K562 (cell line): ENCODE data around the gene TLN1. TPM values are rescaled to one million over a fixed set of nuclear protein-coding genes. Genes with fewer than 3 reads are reported as not detected.

Experiments used
- BDP1 ChIP-seq: IDR thresholded peaks from 3 replicates; pipeline ENCODE4 v1.6.1; 2011; ENCODE audit not compliant: insufficient read length, insufficient read depth
- BHLHE40 ChIP-seq: IDR thresholded peaks from 2 replicates; pipeline ENCODE4 v1.6.1; 2011; ENCODE audit warnings: low read length, improper control_type of control experiment
- CBFB ChIP-seq: sonication (generic); formaldehyde crosslinking; IDR thresholded peaks from 2 replicates; pipeline ENCODE4 v1.4.0; 2020; ENCODE audit warnings: mild to moderate bottlenecking, missing genetic modification reagents
- DDX20 ChIP-seq: fragments of 450-650 bp; IDR thresholded peaks from 2 replicates; pipeline ENCODE4 v1.6.1; 2016; ENCODE audit warnings: missing genetic modification characterization, low read depth, mild to moderate bottlenecking, missing compliant biosample characterization, moderate library complexity
- EGR1 ChIP-seq: fragments of 450-650 bp; conservative IDR thresholded peaks from 2 replicates; pipeline ENCODE4 v1.6.1; 2017; ENCODE audit warnings: mild to moderate bottlenecking
- GTF2F1 ChIP-seq: IDR thresholded peaks from 2 replicates; pipeline ENCODE4 v1.6.1; 2011; ENCODE audit warnings: low read depth, low read length, improper control_type of control experiment
- HEY1 ChIP-seq: fragments of 250-450 bp; sonication (Bioruptor Pico); IDR thresholded peaks from 2 replicates; pipeline ENCODE4 v1.5.0; 2020; ENCODE audit warnings: mild to moderate bottlenecking, moderate library complexity, borderline replicate concordance
- HMGN3 ChIP-seq: IDR thresholded peaks from 2 replicates; pipeline ENCODE4 v1.6.1; 2011; ENCODE audit warnings: borderline replicate concordance, low read depth, mild to moderate bottlenecking, mixed read lengths, low read length; ENCODE audit not compliant: insufficient read length; ENCODE audit errors: extremely low read depth
- KLF16 ChIP-seq: IDR thresholded peaks from 2 replicates; pipeline ENCODE4 v1.6.1; 2016; ENCODE audit warnings: antibody characterized with exemption
- MAZ ChIP-seq, 2 experiments: fragments of 450-650 bp in 1 of 2; sonication (generic) in 1 of 2; formaldehyde crosslinking; IDR thresholded peaks in 1 of 2; conservative IDR thresholded peaks in 1 of 2; 2 replicates each; pipeline versions ENCODE4 v1.4.0 to v1.5.0; 2020; ENCODE audit warnings: mild to moderate bottlenecking in 1 of 2, missing genetic modification reagents in 1 of 2
- MIER1 ChIP-seq: fragments of 450-650 bp; IDR thresholded peaks from 2 replicates; pipeline ENCODE4 v1.6.1; 2016; ENCODE audit warnings: antibody characterized with exemption, mild to moderate bottlenecking, low read depth
- MTA3 ChIP-seq: fragments of 450-650 bp; formaldehyde crosslinking; IDR thresholded peaks from 2 replicates; pipeline ENCODE4 v1.6.1; 2017; ENCODE audit warnings: mild to moderate bottlenecking, borderline replicate concordance
- NBN ChIP-seq: fragments of 450-650 bp; IDR thresholded peaks from 2 replicates; pipeline ENCODE4 v1.6.1; 2016; ENCODE audit warnings: low read depth, mild to moderate bottlenecking
- NCOA1 ChIP-seq: fragments of 450-650 bp; IDR thresholded peaks from 2 replicates; pipeline ENCODE4 v1.6.1; 2016; ENCODE audit warnings: low read depth
- NCOA6 ChIP-seq: fragments of 450-650 bp; IDR thresholded peaks from 2 replicates; pipeline ENCODE4 v1.6.1; 2017; ENCODE audit warnings: mild to moderate bottlenecking
- PTRF ChIP-seq: fragments of 450-650 bp; IDR thresholded peaks from 2 replicates; pipeline ENCODE4 v1.6.1; 2016; ENCODE audit warnings: mild to moderate bottlenecking, missing genetic modification characterization, missing compliant biosample characterization
- RBBP5 ChIP-seq: fragments of 200-600 bp; sonication (generic); IDR thresholded peaks from 2 replicates; pipeline ENCODE4 v1.6.1; 2012; ENCODE audit warnings: borderline replicate concordance, mild to moderate bottlenecking, low read length, control low read depth, inconsistent platforms; ENCODE audit not compliant: insufficient read depth, poor library complexity, severe bottlenecking
- SAFB ChIP-seq: fragments of 200-400 bp; formaldehyde crosslinking; IDR thresholded peaks from 2 replicates; pipeline ENCODE4 v1.6.1; 2017; ENCODE audit warnings: low read depth, low read length, borderline replicate concordance
- TBP ChIP-seq: optimal IDR thresholded peaks from 2 replicates; pipeline ENCODE3; 2011; ENCODE audit warnings: low read depth, low read length, improper control_type of control experiment
- THRAP3 ChIP-seq: fragments of 450-650 bp; IDR thresholded peaks from 2 replicates; pipeline ENCODE4 v1.6.1; 2016; ENCODE audit warnings: mild to moderate bottlenecking, inconsistent platforms, borderline replicate concordance
- ZKSCAN8 ChIP-seq: fragments of 200-800 bp; sonication (Bioruptor generic); IDR thresholded peaks from 2 replicates; pipeline ENCODE4 v1.6.1; 2016; ENCODE audit warnings: missing genetic modification characterization, missing compliant biosample characterization
- ZNF175 ChIP-seq: fragments of 200-800 bp; sonication (Bioruptor generic); IDR thresholded peaks from 2 replicates; pipeline ENCODE4 v1.6.1; 2016; ENCODE audit warnings: low read depth, mild to moderate bottlenecking, missing genetic modification characterization, missing compliant biosample characterization
- ZNF253 ChIP-seq: fragments of 250-450 bp; sonication (Bioruptor Pico); conservative IDR thresholded peaks from 2 replicates; pipeline ENCODE4 v1.6.1; 2021; ENCODE audit warnings: mild to moderate bottlenecking
- ZNF274 ChIP-seq: IDR thresholded peaks from 2 replicates; pipeline ENCODE4 v1.6.1; 2011; ENCODE audit warnings: low read depth, mild to moderate bottlenecking, low read length, moderate library complexity, borderline replicate concordance
- ZNF347 ChIP-seq: fragments of 450-650 bp; formaldehyde crosslinking; IDR thresholded peaks from 2 replicates; pipeline ENCODE4 v1.4.0; 2020; ENCODE audit warnings: low read depth, mild to moderate bottlenecking, moderate library complexity
- ZNF77 ChIP-seq: fragments of 250-450 bp; sonication (Bioruptor Pico); IDR thresholded peaks from 2 replicates; pipeline ENCODE4 v1.5.0; 2020
- ZNF778 ChIP-seq: fragments of 450-650 bp; formaldehyde crosslinking; IDR thresholded peaks from 2 replicates; pipeline ENCODE4 v1.4.0; 2020; ENCODE audit warnings: mild to moderate bottlenecking, moderate library complexity
- polyA plus RNA-seq, 8 experiments: library from polyadenylated mRNA; depleted of rRNA in 4 of 8; stranded (reverse) in 5 of 8; unstranded in 3 of 8; fragments of >200 nt; fragmentation: Nextera tagmentation in 2 of 8; fragmentation: Illumina TruSeq in 1 of 8; extraction: Ambion mirVana in 2 of 8; extraction: Trizol in 1 of 8; gene quantifications; 2 replicates each; pipeline versions ENCODE4 v1.2.1 to v1.2.3, GENCODE V29; 2011 to 2014; ENCODE audit warnings: inconsistent platforms in 1 of 8, missing spikeins in 1 of 8
- total RNA-seq, 7 experiments: library from RNA; depleted of rRNA in 6 of 7; stranded (reverse); fragments of >200 nt in 6 of 7; fragmentation: Illumina TruSeq in 2 of 7; extraction: Trizol in 2 of 7; gene quantifications; 2 replicates each; pipeline versions ENCODE4 v1.2.1 to v1.2.3, GENCODE V29; 2011 to 2021; ENCODE audit warnings: low replicate concordance in 1 of 7
- TF ChIP-seq, protein P1 (sequence below): fragments of 450-650 bp; IDR thresholded peaks from 2 replicates; pipeline ENCODE4 v1.6.1; 2017; ENCODE audit warnings: mild to moderate bottlenecking, moderate library complexity

TLN1 gene
- total and polyA plus RNA-seq, 9 of the 15 experiments (the other 6 are each of a cell fraction or from before 2014, with no cell fraction given) = 3.6 to 240 (median 54.8) TPM

DNA sequence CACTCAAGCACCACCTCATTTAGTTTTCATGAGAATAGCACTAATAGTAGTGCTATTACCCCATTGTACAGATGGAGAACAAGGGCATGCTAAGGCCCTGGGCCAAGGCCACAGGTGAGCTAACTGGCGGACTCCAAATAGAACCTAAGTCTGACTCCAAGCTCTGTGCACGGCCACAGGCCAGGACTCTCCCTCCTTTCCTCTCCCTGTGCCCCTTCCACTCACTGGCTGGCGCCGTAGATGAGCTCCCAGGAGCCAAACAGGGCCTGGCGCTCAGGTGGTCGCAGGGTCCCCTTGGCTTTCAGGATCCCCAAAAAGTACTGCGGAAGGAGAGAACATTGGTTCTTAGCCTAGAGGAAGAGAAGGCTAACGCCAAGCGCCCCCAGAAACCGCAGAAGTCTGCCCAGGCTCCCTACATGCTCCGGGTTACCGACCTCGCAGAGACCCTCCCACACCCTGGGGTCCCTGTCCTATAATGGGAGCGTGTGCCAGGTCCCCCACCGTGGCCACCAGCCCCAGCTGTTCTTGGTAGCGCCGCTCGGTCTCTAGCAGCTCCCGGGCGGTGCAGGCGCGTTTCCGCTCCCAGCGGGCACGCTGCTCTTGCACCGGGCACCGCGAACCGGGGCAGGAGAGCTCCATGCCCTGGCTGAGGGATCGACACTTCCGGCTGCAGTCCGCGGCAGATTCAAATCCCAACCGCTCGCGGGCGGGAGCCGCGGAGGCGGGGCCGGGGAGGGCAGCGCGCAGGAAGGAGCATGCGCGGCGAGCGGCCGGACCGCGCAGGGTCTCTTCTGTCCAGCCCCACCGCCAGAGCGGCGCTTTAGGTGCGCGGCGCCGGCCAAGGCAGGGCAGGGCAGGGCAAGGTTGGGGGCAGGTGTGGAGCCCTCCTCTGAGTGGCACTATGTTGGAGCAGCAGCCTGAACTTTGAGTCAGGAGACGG, 67.2 kb downstream of the TLN1 start, which contains the start of gene ARHGEF39 (continued):
- TF ChIP-seq ZNF347 (CRISPR knock-in tag) = no peak
- 0 out of 2 replicates have a peak, but pooled peaks have one; percentile 77 for TF ChIP-seq MTA3
- TF ChIP-seq, protein P1, sequence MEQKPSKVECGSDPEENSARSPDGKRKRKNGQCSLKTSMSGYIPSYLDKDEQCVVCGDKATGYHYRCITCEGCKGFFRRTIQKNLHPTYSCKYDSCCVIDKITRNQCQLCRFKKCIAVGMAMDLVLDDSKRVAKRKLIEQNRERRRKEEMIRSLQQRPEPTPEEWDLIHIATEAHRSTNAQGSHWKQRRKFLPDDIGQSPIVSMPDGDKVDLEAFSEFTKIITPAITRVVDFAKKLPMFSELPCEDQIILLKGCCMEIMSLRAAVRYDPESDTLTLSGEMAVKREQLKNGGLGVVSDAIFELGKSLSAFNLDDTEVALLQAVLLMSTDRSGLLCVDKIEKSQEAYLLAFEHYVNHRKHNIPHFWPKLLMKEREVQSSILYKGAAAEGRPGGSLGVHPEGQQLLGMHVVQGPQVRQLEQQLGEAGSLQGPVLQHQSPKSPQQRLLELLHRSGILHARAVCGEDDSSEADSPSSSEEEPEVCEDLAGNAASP = no peak
- no peak for TF ChIP-seq ZKSCAN8 (CRISPR knock-in tag)
- no peak for TF ChIP-seq NCOA1
- no peak for TF ChIP-seq ZNF77
- TF ChIP-seq HMGN3 = peak; percentile 66
- peak; percentile 26 for TF ChIP-seq TBP
- no peak for TF ChIP-seq BHLHE40
- TF ChIP-seq NCOA6 = no peak
- no peak for TF ChIP-seq ZNF253 (CRISPR knock-in tag)
- no peak for TF ChIP-seq ZNF778 (CRISPR knock-in tag)
- TF ChIP-seq HEY1 (CRISPR knock-in tag) = no peak
- TF ChIP-seq NBN = no peak
- TF ChIP-seq KLF16 = no peak
- TF ChIP-seq THRAP3 = no peak
- no peak for TF ChIP-seq CBFB (CRISPR knock-in tag)
- TF ChIP-seq PTRF (tag) = no peak
- TF ChIP-seq ZNF274 = no peak
- TF ChIP-seq ZNF175 (CRISPR knock-in tag) = no peak
- TF ChIP-seq MIER1 = no peak
- peak; percentile 84 to 94 for TF ChIP-seq MAZ (CRISPR knock-in tag; conservative IDR thresholded peaks at IDR 0.05 in 1 of 2, IDR thresholded peaks at IDR 0.05 in 1 of 2)
- peak; percentile 65 for TF ChIP-seq RBBP5
- peak; percentile 38; the same call in 1 of the 2 replicates for TF ChIP-seq EGR1
- TF ChIP-seq SAFB = no peak
- no peak for TF ChIP-seq DDX20 (tag)
- TF ChIP-seq BDP1 = no peak
- TF ChIP-seq GTF2F1 = no peak
